HepG2 (cell line): ENCODE results near the gene ELP2. TPM values are rescaled to one million over a fixed set of nuclear protein-coding genes. Genes with fewer than 3 reads are reported as not detected.

ENCODE experiments used
- DMAP1 ChIP-seq: IDR thresholded peaks from 2 replicates; pipeline ENCODE4 v1.6.1; 2016
- MEIS2 ChIP-seq: sonication (generic); formaldehyde crosslinking; IDR thresholded peaks from 2 replicates; pipeline ENCODE4 v1.9.0; 2021; ENCODE audit warnings: mild to moderate bottlenecking, missing genetic modification reagents
- NR2C2 ChIP-seq: sonication (generic); formaldehyde crosslinking; IDR thresholded peaks from 2 replicates; pipeline ENCODE4 v1.4.0; 2020; ENCODE audit warnings: missing genetic modification reagents, mild to moderate bottlenecking, moderate library complexity, borderline replicate concordance
- PAF1 ChIP-seq: IDR thresholded peaks from 2 replicates; pipeline ENCODE4 v1.6.1; 2016; ENCODE audit warnings: missing genetic modification reagents, missing compliant biosample characterization
- POLR2A ChIP-seq, 2 experiments: IDR thresholded peaks; 2 replicates each; pipeline ENCODE4 v1.6.1; 2011; ENCODE audit warnings: low read depth in 2 of 2, low read length in 2 of 2, mild to moderate bottlenecking in 1 of 2, moderate library complexity in 1 of 2; ENCODE audit not compliant: insufficient read depth in 1 of 2
- RBAK ChIP-seq: sonication (generic); formaldehyde crosslinking; IDR thresholded peaks from 2 replicates; pipeline ENCODE4 v1.5.1; 2020; ENCODE audit warnings: mild to moderate bottlenecking, missing genetic modification reagents
- RFXANK ChIP-seq: IDR thresholded peaks from 2 replicates; pipeline ENCODE4 v1.6.1; 2016
- SIN3A ChIP-seq: IDR thresholded peaks from 2 replicates; pipeline ENCODE4 v1.6.1; 2011; ENCODE audit warnings: low read depth, mild to moderate bottlenecking, control low read depth, low read length, borderline replicate concordance
- SPEN ChIP-seq: sonication (generic); formaldehyde crosslinking; IDR thresholded peaks from 2 replicates; pipeline ENCODE4 v1.5.1; 2020; ENCODE audit warnings: low read depth, mild to moderate bottlenecking, missing genetic modification reagents
- TEAD3 ChIP-seq: optimal IDR thresholded peaks from 2 replicates; pipeline ENCODE3; 2016; ENCODE audit warnings: borderline replicate concordance
- YEATS2 ChIP-seq: sonication (generic); formaldehyde crosslinking; IDR thresholded peaks from 2 replicates; pipeline ENCODE4 v1.4.0; 2020; ENCODE audit warnings: missing genetic modification reagents, borderline replicate concordance
- ZKSCAN5 ChIP-seq: sonication (generic); formaldehyde crosslinking; IDR thresholded peaks from 2 replicates; pipeline ENCODE4 v1.5.1; 2020; ENCODE audit warnings: mild to moderate bottlenecking, missing genetic modification reagents
- ZNF331 ChIP-seq: sonication (generic); formaldehyde crosslinking; IDR thresholded peaks from 2 replicates; pipeline ENCODE4 v1.4.0; 2020; ENCODE audit warnings: missing genetic modification reagents
- ZNF510 ChIP-seq: sonication (generic); formaldehyde crosslinking; IDR thresholded peaks from 2 replicates; pipeline ENCODE4 v1.4.0; 2020; ENCODE audit warnings: low read depth, mild to moderate bottlenecking, missing genetic modification reagents
- ZNF780A ChIP-seq: sonication (generic); formaldehyde crosslinking; IDR thresholded peaks from 2 replicates; pipeline ENCODE4 v1.8.0; 2022; ENCODE audit warnings: mild to moderate bottlenecking, missing genetic modification reagents, moderate library complexity
- ZSCAN30 ChIP-seq: sonication (generic); formaldehyde crosslinking; IDR thresholded peaks from 2 replicates; pipeline ENCODE4 v1.5.0; 2020; ENCODE audit warnings: mild to moderate bottlenecking, missing genetic modification reagents
- ZSCAN31 ChIP-seq: sonication (generic); formaldehyde crosslinking; IDR thresholded peaks from 2 replicates; pipeline ENCODE4 v1.5.0; 2020; ENCODE audit warnings: low read depth, mild to moderate bottlenecking, missing genetic modification reagents
- polyA plus RNA-seq, 8 experiments: library from polyadenylated mRNA; depleted of rRNA in 3 of 8; stranded (reverse) in 7 of 8; unstranded in 1 of 8; fragments of >200 nt; fragmentation: Illumina TruSeq in 4 of 8; extraction: Trizol in 4 of 8; gene quantifications; 2 replicates each; pipeline versions ENCODE4 v1.2.1 to v1.2.3, GENCODE V29; 2011 to 2016; ENCODE audit warnings: low read depth in 4 of 8, missing spikeins in 1 of 8, mixed read lengths in 1 of 8; ENCODE audit not compliant: insufficient read depth in 1 of 8
- total RNA-seq, 5 experiments: library from RNA; depleted of rRNA; stranded (reverse); fragments of >200 nt; fragmentation: Illumina TruSeq; extraction: Trizol; gene quantifications; 2 replicates each; pipeline ENCODE4 v1.2.3, GENCODE V29; 2016; ENCODE audit warnings: low read depth in 1 of 5
- TF ChIP-seq, protein P1 (sequence below): sonication (generic); formaldehyde crosslinking; IDR thresholded peaks from 2 replicates; pipeline ENCODE4 v1.4.0; 2020; ENCODE audit warnings: missing genetic modification reagents, borderline replicate concordance
- TF ChIP-seq, protein P2 (sequence below): sonication (generic); formaldehyde crosslinking; IDR thresholded peaks from 2 replicates; pipeline ENCODE4 v1.9.0; 2021; ENCODE audit warnings: missing genetic modification reagents, mild to moderate bottlenecking, borderline replicate concordance
- TF ChIP-seq, protein P3 (sequence below): IDR thresholded peaks from 2 replicates; pipeline ENCODE4 v1.6.1; 2018; ENCODE audit warnings: missing genetic modification reagents, mild to moderate bottlenecking, missing compliant biosample characterization
- TF ChIP-seq, protein P4 (sequence below): IDR thresholded peaks from 2 replicates; pipeline ENCODE4 v1.6.1; 2016; ENCODE audit warnings: missing compliant biosample characterization, missing genetic modification reagents, borderline replicate concordance
- TF ChIP-seq, protein P5 (sequence below): sonication (generic); formaldehyde crosslinking; IDR thresholded peaks from 2 replicates; pipeline ENCODE4 v1.5.1; 2020; ENCODE audit warnings: mild to moderate bottlenecking, missing genetic modification reagents, moderate library complexity

The ELP2 gene
- total and polyA plus RNA-seq, 2 of the 13 experiments (the other 11 are each of a cell fraction or from before 2014, with no cell fraction given) = 98.7 to 100 TPM

DNA sequence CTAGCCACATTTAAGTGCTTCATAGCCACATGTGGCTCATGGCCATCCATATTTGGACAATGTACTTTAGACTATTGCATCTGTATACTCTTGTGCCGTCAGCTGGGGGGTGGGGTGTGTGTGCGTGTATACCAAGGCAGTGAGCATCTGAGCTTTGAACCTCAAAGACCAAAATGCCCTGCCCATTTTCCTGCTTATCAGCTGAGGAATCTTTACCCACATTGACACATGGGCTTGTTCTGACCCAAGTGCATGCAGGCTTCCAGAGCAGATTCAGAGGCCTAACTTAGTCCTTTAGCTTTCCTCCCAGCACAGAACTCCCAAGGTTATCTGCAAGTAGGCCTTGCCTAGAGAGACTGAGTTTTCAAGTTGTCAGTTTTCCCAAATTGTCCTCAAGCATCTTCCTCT, 46.5 kb downstream of the ELP2 start (continued):
- TF ChIP-seq, protein P1, sequence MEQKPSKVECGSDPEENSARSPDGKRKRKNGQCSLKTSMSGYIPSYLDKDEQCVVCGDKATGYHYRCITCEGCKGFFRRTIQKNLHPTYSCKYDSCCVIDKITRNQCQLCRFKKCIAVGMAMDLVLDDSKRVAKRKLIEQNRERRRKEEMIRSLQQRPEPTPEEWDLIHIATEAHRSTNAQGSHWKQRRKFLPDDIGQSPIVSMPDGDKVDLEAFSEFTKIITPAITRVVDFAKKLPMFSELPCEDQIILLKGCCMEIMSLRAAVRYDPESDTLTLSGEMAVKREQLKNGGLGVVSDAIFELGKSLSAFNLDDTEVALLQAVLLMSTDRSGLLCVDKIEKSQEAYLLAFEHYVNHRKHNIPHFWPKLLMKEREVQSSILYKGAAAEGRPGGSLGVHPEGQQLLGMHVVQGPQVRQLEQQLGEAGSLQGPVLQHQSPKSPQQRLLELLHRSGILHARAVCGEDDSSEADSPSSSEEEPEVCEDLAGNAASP (CRISPR knock-in tag) = peak; percentile 59; the same call in 1 of the 2 replicates
- TF ChIP-seq DMAP1 (CRISPR knock-in tag) (peak; percentile 93), ZKSCAN5 (CRISPR knock-in tag) (no peak), ZSCAN30 (CRISPR knock-in tag) (no peak), SIN3A (no peak; the same call in none of the 2 replicates), ZNF780A (CRISPR knock-in tag) (no peak), YEATS2 (CRISPR knock-in tag) (peak; percentile 73; the same call in 1 of the 2 replicates), PAF1 (0 out of 2 replicates have a peak, but pooled peaks have one; percentile 33), NR2C2 (CRISPR knock-in tag) (peak; percentile 67; the same call in 1 of the 2 replicates), MEIS2 (CRISPR knock-in tag) (peak; percentile 65; the same call in 1 of the 2 replicates), ZNF510 (CRISPR knock-in tag) (no peak), SPEN (peak; percentile 78), ZSCAN31 (0 out of 2 replicates have a peak, but pooled peaks have one; percentile 37), POLR2A (IDR thresholded peaks at IDR 0.05; ENCODE audit: insufficient read depth in 1 of 2, low read depth in 2 of 2, low read length in 2 of 2) (peak; percentile 38 to 63; a peak in 3 of 4 replicates), RFXANK (no peak), ZNF331 (CRISPR knock-in tag) (peak; percentile 93), TEAD3 (CRISPR knock-in tag) (peak; percentile 94), RBAK (0 out of 2 replicates have a peak, but pooled peaks have one; percentile 20)
- TF ChIP-seq, protein P2, sequence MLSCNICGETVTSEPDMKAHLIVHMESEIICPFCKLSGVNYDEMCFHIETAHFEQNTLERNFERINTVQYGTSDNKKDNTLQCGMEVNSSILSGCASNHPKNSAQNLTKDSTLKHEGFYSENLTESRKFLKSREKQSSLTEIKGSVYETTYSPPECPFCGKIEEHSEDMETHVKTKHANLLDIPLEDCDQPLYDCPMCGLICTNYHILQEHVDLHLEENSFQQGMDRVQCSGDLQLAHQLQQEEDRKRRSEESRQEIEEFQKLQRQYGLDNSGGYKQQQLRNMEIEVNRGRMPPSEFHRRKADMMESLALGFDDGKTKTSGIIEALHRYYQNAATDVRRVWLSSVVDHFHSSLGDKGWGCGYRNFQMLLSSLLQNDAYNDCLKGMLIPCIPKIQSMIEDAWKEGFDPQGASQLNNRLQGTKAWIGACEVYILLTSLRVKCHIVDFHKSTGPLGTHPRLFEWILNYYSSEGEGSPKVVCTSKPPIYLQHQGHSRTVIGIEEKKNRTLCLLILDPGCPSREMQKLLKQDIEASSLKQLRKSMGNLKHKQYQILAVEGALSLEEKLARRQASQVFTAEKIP (CRISPR knock-in tag) = no peak
- TF ChIP-seq, protein P3, sequence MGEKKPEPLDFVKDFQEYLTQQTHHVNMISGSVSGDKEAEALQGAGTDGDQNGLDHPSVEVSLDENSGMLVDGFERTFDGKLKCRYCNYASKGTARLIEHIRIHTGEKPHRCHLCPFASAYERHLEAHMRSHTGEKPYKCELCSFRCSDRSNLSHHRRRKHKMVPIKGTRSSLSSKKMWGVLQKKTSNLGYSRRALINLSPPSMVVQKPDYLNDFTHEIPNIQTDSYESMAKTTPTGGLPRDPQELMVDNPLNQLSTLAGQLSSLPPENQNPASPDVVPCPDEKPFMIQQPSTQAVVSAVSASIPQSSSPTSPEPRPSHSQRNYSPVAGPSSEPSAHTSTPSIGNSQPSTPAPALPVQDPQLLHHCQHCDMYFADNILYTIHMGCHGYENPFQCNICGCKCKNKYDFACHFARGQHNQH (CRISPR knock-in tag) = peak; percentile 91
- TF ChIP-seq, protein P4, sequence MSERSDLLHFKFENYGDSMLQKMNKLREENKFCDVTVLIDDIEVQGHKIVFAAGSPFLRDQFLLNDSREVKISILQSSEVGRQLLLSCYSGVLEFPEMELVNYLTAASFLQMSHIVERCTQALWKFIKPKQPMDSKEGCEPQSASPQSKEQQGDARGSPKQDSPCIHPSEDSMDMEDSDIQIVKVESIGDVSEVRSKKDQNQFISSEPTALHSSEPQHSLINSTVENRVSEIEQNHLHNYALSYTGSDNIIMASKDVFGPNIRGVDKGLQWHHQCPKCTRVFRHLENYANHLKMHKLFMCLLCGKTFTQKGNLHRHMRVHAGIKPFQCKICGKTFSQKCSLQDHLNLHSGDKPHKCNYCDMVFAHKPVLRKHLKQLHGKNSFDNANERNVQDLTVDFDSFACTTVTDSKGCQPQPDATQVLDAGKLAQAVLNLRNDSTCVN (CRISPR knock-in tag) = peak; percentile 44; the same call in 1 of the 2 replicates
- TF ChIP-seq, protein P5, sequence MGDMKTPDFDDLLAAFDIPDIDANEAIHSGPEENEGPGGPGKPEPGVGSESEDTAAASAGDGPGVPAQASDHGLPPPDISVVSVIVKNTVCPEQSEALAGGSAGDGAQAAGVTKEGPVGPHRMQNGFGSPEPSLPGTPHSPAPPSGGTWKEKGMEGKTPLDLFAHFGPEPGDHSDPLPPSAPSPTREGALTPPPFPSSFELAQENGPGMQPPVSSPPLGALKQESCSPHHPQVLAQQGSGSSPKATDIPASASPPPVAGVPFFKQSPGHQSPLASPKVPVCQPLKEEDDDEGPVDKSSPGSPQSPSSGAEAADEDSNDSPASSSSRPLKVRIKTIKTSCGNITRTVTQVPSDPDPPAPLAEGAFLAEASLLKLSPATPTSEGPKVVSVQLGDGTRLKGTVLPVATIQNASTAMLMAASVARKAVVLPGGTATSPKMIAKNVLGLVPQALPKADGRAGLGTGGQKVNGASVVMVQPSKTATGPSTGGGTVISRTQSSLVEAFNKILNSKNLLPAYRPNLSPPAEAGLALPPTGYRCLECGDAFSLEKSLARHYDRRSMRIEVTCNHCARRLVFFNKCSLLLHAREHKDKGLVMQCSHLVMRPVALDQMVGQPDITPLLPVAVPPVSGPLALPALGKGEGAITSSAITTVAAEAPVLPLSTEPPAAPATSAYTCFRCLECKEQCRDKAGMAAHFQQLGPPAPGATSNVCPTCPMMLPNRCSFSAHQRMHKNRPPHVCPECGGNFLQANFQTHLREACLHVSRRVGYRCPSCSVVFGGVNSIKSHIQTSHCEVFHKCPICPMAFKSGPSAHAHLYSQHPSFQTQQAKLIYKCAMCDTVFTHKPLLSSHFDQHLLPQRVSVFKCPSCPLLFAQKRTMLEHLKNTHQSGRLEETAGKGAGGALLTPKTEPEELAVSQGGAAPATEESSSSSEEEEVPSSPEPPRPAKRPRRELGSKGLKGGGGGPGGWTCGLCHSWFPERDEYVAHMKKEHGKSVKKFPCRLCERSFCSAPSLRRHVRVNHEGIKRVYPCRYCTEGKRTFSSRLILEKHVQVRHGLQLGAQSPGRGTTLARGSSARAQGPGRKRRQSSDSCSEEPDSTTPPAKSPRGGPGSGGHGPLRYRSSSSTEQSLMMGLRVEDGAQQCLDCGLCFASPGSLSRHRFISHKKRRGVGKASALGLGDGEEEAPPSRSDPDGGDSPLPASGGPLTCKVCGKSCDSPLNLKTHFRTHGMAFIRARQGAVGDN (CRISPR knock-in tag) = peak; percentile 14; the same call in 1 of the 2 replicates
